HG02870 (cell line): Measurements from ENCODE around the gene ERGIC1.
"Not testable (repeated sequence)": the region's sequence is repeated elsewhere in the genome, so short reads cannot be mapped to it uniquely, and the experiment has no call there.

Experiments used
- ATAC-seq: cut with Tn5 transposase; IDR thresholded peaks from one replicate; pipeline ENCODE4 v1.9.1; 2021; ENCODE audit warnings: mild to moderate bottlenecking, moderate library complexity; ENCODE audit not compliant: unreplicated experiment

ERGIC1 gene, protein sequence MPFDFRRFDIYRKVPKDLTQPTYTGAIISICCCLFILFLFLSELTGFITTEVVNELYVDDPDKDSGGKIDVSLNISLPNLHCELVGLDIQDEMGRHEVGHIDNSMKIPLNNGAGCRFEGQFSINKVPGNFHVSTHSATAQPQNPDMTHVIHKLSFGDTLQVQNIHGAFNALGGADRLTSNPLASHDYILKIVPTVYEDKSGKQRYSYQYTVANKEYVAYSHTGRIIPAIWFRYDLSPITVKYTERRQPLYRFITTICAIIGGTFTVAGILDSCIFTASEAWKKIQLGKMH

GRCh38 chr5:172833686-172834414 is at the start of gene ERGIC1:
Gene ERGIC1 (plus strand): TSS chr5:172834251. CDS start chr5:172834414, 163 bp downstream.
- peak; percentile 81 for ATAC-seq

DNA sequence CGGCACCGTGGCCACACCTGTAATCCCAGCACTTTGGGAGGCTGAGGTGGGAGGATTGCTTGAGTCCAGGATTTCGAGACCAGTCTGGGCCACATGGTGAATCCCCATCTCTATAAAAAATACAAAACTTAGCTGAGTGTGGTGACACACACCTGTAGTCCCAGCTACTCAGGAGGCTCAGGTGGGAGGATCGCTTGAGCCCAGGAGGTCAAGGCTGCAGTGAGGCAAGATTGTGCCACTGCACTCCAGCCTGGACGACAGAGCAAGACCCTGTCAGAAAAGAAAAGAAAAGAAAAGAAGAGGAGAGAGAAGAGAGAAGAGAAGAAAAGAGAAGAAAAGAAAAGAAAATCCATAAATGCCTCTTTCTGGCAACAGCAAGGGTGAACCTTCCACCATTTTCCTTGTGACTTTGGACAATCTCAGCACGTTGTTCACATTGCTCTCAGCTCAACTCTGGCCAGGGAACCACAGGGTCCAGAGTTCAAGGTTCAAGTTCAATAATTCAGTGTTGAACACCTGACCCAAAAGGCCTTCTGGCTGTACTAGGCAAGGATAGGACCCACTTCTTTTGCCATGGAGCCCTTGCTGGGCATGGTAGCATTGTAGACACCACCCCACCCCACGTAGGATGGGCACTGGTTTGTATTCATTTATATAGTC is 48.5 kb upstream of the ERGIC1 start:
- ATAC-seq = no peak

DNA sequence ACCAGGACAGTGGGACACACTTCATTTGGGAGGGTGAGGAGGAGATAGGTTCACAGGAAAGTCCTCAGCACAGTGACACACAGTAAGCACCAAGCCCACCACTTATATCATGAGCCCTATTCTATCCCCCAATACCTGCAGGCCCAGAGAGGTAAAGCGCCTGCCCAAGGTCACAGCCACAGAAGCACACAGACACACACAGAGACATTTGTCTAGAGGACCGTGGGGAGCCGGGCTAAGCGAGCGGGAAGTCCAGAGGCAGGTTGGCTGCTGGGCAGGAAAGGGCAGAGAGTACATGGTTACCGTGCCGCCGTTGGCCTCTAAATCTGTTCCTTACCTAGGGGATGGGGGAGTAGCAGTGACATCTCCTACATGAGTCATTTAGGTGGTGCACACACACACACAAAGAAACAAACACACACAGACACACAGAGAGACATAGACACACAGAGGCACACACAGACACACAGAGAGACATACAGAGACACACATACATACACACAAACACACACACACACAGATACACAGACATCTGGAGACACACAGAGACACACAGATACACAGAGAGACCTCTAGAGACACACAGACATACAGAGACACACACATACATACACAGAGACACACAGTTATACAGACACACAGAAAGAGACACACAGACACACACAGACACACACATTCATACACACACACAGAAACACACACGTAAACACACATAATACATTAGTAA is 47.2 kb upstream of the ERGIC1 start:
- no peak for ATAC-seq

GRCh38 chr5:172787538-172787937 is 46.5 kb upstream of the ERGIC1 start:
- not testable (repeated sequence) for ATAC-seq

GRCh38 chr5:172788771-172789686 is 45.0 kb upstream of the ERGIC1 start:
- no peak for ATAC-seq

DNA sequence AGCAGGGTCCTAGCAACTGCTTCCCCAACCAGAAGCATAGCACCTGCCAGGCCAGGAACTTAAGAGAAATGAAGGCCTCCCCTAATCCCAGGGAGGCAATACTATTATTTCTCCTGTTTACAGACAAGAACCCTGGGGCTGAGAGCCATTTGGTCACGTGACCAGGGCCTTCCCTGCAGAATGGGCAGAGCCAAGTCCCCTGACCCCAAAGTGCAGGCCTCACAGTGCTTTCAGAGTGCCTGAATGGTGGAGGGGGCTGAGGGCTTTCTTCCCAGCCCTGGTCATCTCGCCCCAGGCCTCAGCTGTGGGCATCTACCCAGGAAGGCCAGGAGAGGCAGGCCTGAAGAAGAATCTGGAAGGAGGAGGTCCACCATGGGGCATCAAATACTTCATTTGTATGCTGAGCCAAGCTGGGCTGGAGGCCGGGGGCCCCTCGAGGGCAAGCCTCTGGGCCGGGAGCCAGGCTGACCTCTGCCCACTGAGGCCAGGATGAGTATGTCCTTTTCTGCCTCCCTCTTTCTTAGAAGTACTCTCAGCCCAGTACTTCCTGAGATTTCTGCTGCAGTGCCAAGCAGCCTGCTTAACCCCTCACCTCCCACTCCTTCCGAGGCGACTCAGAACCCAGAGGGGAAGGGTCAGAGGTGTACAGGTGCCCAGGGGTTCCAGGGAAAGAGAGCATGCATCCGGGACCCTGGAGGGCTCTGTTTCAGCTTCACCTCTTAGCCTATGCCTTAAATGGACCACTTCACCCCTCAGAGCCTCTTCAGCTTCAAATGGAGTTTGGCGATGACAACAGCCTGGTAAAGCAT is 44.2 kb upstream of the ERGIC1 start:
- no peak for ATAC-seq

DNA sequence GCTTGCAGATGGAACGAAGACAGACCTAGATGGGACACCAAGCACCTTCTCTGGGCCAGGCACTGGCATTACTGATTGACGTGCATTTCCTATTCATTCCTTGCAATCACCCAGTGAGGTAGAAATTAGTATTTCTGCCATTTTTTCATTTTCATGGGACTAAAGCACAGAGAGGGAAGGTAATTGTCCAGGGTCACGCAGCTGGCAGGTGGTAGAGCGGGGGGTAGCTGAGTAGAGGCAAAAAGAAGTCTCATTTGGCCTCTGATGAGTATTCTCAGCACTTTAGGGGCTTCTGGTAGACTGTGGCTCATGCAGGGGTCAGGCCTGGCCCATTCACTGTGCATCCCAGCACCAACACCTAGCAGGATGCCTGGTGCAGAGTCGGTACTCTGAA is 43.6 kb upstream of the ERGIC1 start:
- no peak for ATAC-seq

DNA sequence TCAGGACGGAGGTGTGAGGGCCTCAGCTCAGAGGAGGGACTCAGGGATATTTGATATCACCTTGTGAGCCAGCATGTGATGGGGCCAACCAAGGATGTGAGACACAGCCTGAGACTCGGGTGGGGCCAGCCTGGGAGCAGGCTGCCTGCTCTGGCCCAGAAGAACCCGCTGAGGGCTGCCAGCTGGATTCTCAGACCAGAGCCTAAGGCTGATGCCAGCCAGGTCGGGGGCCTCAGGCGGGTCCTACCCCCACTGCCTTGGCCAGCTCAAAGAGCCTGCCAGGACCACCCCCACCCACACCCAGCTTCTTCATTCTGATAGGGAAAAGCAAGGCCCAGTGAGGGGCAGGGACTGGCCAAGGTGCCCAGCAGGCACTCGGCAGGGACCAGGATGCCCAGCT is 42.8 kb upstream of the ERGIC1 start:
- ATAC-seq = no peak

DNA sequence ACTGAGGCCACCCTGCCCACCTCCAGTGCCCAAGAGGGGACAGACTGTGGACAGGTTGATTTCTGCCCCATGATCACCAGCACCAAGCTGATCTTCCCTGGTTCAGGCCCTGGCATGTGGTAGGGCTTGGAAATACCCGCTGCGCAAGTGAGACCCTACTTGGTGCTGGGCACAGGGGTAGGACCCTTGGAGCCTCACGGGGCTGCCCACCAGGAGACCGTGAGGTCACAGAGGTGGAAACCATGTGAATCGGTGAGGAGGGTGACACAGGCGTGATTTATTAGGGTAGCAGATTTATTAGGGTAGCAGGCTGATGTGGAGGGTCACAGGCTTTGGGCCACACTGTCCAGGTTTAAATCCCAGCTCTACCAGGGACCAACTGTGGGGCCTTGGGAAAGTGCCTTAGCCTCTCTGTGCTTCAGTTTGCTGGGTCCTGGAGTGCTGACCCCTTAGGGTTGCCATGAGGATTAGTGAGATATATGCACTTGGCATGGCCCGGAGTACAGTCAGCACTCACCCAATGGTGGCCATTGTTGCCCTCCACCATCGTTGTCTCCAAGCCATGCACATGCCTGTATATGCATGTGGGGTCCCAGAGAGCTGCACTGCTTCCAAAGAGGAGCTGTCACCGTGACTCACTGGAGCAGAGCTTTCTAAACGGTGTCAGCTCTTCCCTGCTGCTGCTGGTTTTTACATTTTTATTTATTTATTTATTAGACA is 42.2 kb upstream of the ERGIC1 start:
- ATAC-seq = no peak

DNA sequence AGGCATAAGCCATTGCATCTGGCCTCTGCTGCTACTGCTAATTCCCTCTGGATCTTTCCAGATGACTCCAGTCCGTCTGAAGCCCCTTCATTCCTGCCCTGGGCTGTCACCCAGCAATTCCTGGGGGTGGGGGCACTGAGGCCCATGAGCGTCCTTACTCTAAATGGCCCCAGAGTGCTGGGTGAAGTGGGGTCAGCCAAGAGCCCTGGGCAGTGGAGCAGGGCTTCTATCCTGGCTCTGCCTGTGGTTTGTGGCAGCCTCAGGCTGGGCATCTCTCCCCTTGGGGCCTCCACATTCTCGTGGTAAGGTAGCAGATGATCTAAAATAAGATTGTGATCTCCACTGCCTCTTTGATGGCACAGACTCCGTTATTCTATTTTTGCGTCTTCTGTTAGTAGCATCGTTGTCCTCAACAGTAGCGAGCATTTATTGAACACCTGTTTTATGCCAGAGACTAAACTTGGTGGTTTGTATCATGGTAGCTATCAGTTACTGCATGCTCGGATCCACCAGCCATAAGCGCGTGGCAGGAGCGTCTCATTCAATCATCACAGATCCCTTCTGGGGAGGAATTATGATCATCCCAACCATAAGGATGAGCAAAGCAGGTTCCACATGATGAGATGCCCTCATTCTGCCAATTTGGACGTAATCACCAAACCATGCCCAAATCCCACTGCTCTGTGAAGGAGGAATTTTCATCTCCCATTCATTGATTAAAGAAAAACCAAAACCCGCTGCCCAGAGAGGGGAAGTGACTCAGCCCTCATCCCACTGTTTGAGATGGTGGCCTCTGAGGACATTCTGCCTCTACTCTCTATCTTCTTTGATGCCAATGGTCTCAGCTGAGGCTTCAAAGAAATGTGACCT is 41.1 kb upstream of the ERGIC1 start:
- ATAC-seq = no peak

DNA sequence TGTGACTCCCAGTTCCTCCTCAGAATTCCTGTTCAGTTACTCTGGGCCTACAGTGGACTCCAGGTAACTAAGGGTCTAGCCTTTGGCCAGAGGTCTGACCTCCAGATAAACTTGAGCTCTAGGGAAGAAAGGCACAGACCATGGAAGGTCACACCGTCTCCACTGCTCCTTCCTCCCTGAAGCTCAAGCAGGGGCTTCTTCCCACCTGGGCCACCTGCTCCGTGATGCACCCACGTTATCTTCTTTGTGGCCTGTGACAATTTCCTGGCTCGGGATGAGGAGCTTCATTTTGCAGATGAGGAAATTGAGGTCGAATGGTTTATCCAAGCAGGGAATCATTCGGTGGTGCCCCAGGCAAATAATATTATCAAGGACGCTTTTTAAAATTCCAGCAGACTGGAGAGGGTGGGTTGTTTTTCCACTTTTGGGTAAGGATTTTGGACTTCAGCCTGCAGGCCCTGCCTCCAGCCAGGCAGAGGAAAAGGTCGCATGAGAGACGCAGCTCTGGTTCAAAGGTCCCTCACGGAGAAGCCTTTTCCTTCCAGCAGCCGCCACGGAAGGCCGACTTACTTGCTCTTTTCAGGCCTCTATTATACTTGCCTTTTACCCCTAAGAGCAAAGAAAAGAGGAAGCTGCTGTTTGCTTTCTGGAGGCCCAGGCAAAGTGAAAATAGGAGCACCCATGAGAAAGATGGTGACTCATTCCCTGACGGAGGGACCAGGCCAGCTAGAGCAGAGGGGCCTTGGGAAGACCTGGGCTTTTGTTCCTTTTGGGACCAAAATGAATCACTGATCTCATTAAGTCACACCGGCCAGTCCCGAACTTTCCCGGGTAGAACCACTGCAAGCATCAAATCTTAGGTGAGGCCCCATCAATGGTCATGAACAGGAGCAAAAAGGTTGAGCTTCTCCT is 40.2 kb upstream of the ERGIC1 start:
- peak; percentile 57 for ATAC-seq

- no peak for ATAC-seq
Measured at GRCh38 chr5:172795318-172795977, 38.6 kb upstream of the ERGIC1 start.

DNA sequence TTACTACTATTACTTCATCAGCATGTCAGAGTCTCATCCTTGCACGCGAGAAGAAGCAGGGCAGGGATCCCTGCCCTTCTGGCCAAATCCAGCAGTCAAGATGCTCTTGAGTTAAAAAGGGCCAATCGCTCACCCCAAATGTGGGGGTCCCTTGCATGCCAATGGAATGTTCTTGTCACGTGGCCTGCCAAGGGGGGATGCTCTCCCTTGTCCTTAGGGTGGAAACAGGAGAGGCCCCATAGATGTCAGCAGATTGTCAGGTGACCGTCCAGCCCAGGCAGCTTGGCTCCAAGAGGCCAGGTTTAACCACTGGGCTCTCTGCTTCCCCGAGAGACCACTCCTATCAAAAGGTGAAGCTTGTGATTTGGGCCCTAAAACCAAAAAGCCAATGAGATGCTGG is 37.7 kb upstream of the ERGIC1 start:
- ATAC-seq = no peak

GRCh38 chr5:172797771-172798191 is 36.3 kb upstream of the ERGIC1 start:
- no peak for ATAC-seq

GRCh38 chr5:172798422-172799215 is 35.4 kb upstream of the ERGIC1 start:
- no peak for ATAC-seq
